Activated T-helper 1 cell treated with Interleukin-2 at 50 U/mL for 16 hours (primary cell): ENCODE measurements around the gene SIX2.

Experiments used
- DNase-seq: peaks from one replicate; pipeline ENCODE4 v3.0.0-alpha.2; 2020; ENCODE audit warnings: low read depth

Gene SIX2

DNA sequence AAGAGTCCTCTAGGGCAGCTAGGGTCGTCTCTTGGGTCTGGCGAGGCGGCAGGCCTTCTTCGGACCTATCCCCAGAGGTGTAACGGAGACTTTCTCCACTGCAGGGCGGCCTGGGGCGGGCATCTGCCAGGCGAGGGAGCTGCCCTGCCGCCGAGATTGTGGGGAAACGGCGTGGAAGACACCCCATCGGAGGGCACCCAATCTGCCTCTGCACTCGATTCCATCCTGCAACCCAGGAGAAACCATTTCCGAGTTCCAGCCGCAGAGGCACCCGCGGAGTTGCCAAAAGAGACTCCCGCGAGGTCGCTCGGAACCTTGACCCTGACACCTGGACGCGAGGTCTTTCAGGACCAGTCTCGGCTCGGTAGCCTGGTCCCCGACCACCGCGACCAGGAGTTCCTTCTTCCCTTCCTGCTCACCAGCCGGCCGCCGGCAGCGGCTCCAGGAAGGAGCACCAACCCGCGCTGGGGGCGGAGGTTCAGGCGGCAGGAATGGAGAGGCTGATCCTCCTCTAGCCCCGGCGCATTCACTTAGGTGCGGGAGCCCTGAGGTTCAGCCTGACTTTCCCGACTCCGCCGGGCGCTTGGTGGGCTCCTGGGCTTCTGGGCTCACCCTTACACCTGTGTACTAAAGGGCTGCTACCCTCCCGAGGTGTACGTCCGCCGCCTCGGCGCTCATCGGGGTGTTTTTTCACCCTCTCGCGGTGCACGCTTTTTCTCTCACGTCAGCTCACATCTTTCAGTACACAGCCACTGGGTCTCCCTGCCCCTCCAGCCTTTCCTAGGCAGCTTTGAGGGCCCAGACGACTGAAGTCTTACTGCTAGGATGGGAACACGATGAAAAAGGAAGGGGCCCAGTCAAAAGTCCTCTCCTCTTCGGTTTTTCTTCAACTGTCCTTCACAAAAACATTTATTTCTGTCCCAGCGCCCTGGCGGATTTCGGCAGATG is 8.1 kb downstream of the SIX2 start:
- DNase-seq, result no peak

DNA sequence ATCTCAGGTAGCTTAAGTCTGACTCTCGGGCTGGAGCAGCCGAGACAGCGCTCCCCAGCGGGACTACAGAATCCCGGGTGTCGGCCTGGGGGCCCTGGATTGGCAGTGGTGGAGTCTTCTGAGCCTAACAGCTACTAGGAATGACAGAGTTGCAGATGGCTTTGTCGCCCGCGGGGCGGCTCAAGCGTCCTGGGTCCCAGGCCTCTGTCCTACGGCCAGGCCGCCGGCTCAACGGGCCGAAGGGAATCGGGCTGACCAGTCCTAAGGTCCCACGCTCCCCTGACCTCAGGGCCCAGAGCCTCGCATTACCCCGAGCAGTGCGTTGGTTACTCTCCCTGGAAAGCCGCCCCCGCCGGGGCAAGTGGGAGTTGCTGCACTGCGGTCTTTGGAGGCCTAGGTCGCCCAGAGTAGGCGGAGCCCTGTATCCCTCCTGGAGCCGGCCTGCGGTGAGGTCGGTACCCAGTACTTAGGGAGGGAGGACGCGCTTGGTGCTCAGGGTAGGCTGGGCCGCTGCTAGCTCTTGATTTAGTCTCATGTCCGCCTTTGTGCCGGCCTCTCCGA is 8.8 kb downstream of the SIX2 start:
- DNase-seq, result no peak

DNA sequence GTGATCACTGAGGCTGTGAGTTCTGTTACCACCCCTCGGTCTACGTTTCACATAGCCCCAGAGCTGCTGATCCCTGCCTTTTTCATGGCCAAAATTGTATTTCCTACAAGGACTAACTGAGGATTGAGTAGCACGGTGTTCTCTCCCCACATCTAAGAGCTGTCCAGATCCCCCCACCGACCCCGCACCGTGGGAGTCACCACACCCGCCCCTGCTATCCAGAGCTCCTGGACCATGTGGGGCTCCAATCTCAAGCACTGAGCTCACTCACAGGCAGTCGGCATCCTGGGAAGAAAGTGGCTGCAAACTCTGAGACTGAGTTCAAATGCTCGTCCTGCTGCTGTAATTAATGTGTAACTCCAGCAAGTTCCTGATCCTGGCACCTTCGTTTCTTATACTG is 9.7 kb downstream of the SIX2 start:
- no peak for DNase-seq

DNA sequence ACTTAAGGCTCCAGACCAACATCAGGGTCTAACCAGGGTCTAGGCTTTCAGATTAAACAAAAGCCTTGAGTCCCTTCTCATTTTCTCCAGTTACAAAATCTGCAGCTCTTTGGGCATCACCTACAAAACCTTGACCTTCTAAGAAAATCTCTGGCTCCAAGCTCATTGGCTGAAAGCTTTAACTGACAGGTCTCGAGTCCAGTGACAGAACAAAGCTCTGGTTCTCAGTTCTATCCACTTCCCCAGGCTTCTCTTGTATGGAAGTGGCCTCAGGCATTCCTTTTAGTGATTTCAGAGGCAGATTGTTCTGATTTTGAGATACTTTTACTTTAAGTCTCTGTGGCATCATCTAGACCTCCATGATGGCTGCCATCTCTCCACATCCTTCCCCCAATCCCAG is 11.3 kb downstream of the SIX2 start:
- no peak for DNase-seq

DNA sequence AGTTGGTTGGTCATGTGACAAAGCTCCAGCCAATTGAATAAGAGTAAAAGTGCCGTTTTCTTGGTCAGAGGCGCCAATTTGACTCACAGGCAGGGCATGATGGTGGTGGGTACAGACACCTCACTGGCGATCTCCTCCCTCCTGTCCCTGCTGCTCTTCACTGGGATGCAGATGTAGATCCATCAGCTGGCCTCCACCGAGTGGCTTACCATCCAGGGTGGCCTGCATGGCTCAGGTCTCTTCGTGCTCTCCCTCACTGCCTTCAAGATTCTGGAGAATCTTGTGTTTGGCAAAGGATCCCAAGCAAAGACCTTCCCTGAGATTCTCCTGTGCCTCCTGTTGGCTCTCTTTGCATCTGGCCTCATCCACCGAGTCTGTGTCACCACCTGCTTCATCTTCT is 12.9 kb downstream of the SIX2 start:
- no peak for DNase-seq

DNA sequence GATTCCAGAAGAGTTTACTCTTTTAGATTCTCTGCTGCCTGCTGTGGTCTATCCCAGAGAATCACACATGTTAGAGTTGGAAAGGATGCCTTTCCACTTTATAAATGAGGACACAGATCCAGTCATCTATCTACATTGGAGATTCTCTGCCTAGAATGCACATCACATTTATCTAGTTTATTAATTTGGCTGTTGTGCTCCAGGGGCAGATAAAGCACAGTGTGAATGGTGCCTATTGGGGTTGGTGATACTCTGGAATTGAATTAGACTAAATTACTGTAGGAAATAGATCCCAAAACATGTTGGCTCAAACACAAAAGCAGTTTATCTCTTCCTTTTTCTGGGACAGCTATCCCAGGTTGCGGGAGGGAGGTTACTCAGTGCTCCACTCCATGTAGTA is 14.9 kb downstream of the SIX2 start:
- no peak for DNase-seq

DNA sequence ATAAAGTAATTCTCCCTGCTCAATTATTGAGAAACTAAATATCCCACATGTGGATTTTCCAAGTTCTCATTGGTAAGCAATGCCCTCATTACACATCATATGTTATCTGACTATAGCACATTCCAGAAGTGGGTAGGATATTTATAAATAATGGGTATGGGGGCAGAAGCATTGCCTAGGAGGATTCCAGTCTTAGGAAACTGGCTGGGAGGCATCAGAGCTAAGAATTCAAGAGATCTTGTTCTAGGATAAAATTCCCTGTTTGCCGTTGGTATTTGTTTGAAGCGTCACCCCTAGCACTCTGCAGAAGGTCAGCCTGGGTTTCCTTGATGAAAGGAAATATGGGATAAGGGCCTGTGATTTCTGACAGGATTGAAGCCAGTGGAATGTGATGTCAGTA is 20.1 kb downstream of the SIX2 start:
- no peak for DNase-seq

DNA sequence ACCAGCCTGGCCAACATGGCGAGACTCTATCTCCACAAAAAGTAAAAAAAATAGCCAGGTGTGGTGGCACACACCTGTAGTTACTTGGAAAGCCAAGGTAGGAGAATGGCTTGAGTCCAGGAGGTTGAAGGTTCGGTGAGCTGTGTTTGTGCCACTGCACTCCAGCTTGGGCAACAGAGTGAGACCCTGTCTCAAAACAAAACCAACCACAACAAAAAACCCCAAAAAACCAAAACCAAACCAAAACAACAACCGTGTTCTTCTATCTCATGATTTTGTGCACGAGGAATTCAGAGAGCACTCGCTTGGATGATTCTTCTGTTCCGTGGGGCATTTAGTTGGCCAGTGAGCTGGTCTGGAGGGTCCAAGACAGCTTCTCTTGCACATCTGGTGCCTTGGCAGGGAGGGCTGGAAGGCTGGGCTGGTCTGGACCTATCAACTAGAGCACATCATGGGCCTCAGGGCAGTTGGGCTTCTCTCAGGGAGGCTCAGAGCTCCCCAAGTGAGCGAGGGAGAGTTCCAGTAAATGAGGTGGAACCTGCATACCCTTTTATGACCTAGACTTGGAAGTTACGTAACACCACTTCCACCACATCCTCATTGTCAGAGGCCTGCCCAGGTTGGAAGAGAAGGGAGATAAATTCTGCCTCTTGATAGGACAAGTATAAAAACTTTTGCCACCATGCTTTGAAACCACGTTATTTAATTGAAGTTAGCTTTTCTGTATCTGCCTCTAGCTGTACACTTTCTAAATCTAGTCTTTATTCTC is 25.2 kb downstream of the SIX2 start:
- DNase-seq, result no peak

DNA sequence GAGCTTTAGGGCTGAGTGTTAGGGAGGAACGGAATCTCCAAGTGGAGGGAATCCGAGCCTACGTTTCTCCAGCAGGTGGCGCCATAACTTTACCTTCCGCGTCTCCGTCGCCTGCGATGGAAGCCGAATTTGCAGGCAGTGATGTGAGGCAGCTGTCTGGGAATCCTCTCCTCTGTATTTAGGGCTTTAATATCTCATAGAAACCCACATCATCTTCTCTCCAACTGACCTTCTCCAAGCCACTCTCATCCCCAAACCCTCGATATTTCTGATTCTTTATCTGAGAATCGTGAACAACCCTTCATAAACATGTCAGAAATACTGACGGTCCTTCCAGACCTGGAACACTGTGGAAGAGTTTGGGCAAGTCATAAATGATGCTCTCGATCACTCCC is 27.5 kb downstream of the SIX2 start:
- DNase-seq, result peak; percentile 19

DNA sequence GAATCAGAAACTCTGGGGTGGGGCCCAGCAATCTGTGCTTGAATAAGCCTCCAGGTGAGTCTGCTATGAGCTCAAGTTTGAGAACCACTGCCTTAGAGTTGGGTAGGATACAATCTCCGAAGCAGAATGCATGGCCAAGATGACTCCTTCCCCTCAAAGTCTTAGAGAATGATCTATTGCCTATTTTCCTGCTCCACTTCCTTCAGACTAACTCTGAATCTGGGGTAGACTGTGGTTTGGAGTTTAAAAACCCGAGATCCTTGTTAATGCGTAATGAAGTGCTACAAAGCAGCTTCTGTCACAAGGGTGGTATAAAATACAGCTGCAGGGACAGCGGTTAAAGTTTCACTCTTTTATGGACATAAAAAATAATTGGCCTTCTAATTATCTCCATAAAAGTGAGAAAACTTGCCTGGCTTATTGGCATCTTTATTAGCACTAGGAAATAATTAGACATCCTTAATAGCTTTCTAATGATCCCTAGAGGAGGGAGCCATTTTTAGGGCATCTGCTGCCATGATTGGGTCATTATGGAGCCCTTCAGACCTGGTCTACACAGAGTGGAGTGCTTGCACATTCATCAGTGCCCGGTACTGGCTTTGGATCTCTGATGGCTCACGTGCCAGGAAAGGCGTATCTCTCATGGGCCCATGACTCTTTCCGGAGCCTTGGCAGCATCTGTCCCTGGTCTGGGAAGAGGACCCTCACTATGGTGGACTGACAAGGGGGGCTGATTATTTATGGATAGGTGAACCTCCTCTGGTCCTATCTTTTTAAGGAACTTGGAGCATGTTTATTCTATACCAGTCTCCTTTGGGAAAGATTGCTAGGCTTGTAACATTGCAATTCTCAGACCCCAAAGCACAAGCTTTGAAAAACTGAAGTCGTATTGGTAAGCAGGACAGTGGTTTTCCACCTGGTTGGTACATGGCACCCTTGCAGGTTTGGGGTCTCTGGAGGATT is 28.2 kb downstream of the SIX2 start:
- no peak for DNase-seq

DNA sequence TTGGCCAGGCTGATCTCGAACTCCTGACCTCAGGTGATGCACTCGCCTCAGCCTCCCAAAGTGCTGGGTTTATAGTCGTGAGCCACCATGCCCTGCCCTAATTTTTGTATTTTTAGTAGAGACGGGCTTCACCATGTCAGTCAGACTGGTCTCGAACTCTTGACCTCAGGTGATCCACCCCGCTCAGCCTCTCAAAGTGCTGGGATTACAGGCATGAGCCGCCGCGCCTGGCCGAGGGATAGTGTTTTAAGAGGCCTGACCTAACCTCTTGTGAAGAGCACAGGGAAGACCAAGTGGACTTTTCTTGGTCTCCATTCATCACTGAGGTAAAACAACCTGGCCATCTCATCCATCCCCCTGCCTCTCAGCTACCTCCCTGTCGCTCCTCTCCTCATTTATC is 29.7 kb downstream of the SIX2 start:
- DNase-seq, result no peak

DNA sequence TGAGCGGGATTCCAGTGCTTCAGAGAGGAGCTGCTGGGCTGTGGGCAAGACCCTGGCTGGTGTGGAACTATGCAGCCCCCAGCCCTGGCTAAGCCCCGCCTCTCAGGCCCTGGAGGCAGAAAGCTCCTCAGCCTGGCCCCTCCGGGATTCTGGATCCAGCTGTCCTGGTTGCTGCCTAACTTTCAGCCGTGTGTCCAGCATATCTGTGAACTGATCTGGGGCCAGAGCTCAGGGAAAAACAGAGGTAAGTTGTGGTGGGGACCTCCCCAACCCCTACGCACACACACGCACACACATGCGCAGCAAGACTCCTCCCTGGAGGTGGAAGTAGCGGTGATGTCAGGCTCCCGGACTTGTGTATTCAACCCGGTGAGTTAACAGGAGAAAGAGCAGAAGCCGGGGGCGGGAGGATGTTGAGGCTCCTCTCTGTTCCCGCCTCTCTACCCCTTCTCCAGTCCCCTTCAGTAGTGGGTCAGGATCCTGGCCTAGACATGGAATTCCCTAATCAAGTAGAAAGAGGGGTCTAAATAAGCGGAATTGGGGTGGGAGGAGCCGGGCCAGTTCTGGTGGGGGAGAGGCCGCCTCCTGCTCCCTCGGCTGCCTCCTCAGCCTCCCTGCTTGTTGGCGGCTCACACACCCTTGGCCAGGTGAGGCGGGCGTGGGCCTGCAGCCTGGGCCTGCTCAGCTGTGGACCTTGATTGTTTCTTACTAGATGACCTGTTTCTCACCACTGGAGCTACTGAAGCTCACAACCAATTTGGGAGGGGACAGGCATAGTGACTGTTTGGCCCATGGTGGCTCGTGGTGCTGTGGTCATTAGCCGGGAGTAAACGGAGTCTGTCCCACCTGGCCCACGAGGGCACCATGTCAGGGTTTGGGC is 33.4 kb downstream of the SIX2 start:
- no peak for DNase-seq

DNA sequence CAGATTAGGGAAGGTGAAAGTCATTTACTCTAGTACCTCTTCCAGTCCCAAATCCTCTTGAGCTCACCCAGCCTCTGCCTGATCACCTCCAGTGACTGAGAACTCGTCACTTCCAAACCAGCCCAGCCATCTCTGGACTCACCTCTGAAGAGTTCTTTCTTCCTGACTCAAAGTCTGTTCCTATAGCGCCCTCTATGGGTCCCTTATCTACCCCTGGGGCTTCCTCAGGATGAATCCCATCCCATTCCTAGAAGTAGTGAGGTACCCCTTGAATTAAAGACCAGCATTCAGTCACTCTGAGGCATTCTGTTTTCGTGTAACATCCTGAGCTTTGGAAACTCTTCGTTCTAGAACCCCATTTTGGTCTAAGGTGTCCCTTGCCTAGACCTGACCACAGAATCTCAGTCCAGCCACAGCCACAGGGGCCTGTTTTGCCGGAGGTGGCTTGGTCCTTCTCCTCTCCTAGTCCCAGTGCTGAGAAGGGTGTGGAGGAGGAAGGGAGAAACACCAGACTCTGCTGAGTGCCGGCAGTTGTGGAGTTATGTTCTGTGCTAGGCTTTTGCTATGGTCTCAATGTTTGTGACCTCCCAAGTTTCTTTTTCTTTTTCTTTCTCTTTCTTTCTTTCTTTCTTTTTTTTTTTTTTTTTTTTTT is 35.1 kb downstream of the SIX2 start:
- no peak for DNase-seq

DNA sequence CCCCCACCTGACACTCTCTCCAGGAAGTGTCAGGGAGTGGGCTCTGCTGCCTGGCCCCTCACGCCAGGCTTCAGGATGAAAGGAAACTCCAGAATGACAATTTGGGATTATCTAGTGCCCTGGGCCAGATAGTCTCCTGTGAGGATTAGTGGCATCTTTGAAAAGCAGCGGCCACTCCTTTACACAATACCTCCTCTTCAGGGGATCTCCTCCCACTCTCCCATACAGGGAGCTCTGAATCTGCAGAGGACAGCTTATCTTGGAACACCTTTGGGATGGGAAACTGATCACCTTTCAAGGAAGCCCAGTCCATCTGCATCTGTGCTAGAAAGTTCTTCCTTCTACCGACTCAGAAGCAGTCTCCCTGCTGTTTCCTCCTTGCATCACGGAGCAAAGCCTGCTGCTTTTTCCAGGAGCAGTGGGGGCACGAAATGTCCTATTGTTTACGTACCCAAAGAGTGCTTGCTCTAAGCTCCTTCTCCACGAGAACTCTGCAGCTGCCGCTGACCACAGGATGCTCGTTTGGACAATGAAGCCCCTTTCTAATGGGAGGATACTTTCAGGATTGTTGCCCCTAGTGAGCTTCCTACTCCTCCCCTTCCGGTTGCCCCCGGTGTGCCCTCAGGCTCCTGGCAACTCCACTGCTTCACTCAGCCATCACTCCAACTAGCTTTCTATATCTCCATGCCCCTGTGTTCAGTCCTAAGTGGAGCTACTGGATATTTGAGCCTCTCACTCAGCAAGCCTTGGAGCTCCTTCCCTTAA is 36.3 kb downstream of the SIX2 start:
- DNase-seq, result no peak

DNA sequence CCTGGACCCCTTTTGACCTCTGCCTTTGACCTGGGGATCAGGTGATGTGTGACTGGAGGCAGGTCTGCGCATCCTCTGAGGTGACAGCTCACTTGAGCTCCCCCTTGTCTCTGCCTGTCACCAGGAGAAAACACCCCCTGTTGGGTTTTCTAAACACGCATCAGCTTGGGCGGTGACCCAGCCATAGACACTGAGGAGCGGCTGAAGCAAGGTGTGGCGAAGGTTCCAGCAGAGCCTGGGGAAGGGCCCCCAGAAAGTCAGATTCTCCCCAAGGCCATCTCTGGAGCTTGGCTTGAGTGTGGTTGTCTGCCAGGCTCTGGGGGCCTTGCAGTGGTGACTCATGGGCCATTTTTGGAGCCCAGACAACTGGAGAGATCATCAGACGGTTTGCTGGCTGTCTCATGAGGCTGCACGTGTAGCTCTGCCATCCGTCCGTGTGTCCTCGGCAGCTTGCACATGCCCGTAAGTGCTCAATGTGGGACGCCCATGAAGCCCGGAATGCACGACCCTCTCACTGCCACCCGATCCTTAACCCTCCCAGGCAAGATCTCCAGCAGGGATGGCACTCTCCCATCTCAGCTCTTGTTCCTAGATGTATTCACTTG is 38.3 kb downstream of the SIX2 start:
- DNase-seq, result no peak

DNA sequence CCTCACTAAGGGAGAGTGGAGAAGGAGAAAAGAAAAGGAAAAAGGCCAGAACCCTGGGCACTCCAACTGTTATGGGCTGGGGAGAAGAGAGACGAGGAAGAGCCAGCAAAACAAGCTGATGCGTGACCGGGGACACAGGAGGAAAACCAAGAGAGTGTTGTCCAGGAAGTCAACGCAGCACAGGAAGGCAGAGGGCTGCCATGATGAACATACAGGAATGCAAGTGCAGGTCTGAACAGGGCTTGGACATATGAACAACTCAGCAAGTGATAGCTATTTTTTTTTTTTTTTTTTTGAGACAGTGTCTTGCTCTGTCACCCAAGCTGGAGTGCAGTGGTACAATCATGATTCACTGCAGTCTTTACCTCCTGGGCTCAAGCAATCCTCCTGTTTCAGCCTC is 39.3 kb downstream of the SIX2 start:
- DNase-seq, result no peak

DNA sequence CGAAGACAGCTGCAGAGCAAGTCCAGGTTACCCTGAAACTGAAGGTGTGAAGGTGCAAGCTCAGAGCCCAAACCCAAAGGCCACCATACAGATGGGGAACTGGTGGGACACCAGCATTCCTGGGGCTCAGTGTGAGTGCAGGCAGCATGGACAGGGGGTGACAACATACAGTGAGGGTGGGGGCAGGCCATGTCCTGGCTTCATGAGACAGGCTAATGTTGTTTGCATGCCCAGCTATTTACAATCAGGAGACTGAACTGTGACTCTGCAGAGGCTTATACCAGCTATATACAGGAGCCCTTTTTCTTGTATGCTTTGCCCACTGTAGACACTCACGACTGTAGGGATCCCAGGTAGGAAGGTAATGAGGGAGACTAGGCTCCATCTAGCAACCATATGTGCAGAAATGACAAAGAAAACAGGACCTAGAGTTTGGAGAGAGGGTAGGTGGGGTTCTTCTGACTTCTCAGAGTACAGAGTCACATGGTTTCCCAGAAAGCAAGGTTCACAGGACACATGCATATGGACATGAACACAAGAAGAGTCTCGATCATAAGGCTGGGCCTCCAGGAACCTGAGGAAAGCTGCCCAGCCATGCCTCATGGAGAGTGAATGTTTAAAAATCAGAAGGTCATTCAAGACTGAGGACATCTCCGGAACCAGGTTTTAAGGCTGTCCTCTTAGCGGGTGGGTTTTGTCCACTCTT is 41.4 kb downstream of the SIX2 start:
- DNase-seq, result no peak

DNA sequence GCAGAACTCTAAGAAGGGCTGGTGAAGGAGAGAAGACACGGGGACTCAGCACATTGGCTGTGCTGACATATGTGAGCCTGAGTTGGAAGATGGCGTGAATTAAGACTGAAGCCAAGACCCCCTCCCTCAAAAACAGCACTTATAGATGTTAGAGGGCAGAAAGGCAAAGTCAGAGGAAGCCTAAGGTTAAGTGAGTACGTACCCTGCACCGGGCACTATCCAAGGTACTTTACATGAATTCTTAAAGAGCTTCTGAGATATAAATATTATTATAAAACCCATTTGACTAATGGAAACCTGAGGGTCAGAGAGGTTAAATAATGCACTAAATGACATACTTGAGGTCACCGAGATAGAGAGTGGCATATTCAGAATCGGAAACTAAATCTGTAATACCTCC is 42.2 kb downstream of the SIX2 start:
- no peak for DNase-seq

DNA sequence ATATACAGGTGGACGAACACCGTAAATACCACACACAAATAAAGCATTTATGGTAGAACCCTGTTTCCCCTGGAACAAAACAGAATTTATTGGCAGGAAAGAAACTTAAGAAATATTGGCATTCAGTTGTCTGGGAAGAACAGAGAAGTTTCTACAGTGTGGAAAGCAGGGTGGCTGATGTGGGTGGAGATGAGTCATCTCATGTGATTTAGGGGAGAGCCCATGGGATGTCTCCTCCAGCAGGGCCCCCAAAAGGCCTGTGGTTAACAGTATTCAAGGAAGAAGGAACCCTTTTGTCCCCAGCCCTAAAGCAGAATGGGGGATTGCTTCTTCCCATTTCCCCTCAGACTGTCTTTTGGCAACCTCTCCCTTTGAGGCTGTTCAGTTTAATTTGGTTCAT is 43.6 kb downstream of the SIX2 start:
- DNase-seq, result no peak
